Trophoblast cell (in vitro differentiated cells and primary cell): ENCODE measurements around the gene SPATS2.

Source experiments
- DNase-seq, 2 donors: peaks; one replicate each; pipeline ENCODE4 v3.0.0-alpha.2; 2016
- H2AFZ ChIP-seq: 2 replicates; pipeline ENCODE4 v1.6.1; 2013; ENCODE audit warnings: low read length, moderate library complexity, mild to moderate bottlenecking; ENCODE audit not compliant: insufficient read depth, poor library complexity
- H2AK5ac ChIP-seq: 2 replicates; pipeline ENCODE4 v1.6.1; 2013; ENCODE audit warnings: mild to moderate bottlenecking, low read length
- H2BK120ac ChIP-seq: 2 replicates; pipeline ENCODE4 v1.6.1; 2013; ENCODE audit warnings: low read length, mild to moderate bottlenecking, moderate library complexity; ENCODE audit not compliant: insufficient read depth, poor library complexity
- H2BK12ac ChIP-seq: 2 replicates; pipeline ENCODE4 v1.6.1; 2013; ENCODE audit warnings: mild to moderate bottlenecking, low read length, moderate library complexity
- H2BK5ac ChIP-seq: 2 replicates; pipeline ENCODE4 v1.6.1; 2013; ENCODE audit warnings: low read length, low read depth, moderate library complexity, mild to moderate bottlenecking; ENCODE audit not compliant: poor library complexity
- H3K14ac ChIP-seq: 2 replicates; pipeline ENCODE4 v1.6.1; 2013; ENCODE audit warnings: mild to moderate bottlenecking, low read length
- H3K18ac ChIP-seq: 2 replicates; pipeline ENCODE4 v1.6.1; 2013; ENCODE audit warnings: mild to moderate bottlenecking, low read length
- H3K23ac ChIP-seq: 2 replicates; pipeline ENCODE4 v1.6.1; 2013; ENCODE audit warnings: low read length
- H3K27ac ChIP-seq: 2 replicates; pipeline ENCODE4 v1.5.1; 2013; ENCODE audit warnings: low read depth, mild to moderate bottlenecking, inconsistent platforms, low read length, moderate library complexity
- H3K27me3 ChIP-seq: 2 replicates; pipeline ENCODE4 v1.6.1; 2013; ENCODE audit warnings: inconsistent platforms, mild to moderate bottlenecking, low read length, moderate library complexity; ENCODE audit not compliant: insufficient read depth
- H3K36me3 ChIP-seq, 2 experiments: 1 replicate in 1 of 2; 2 replicates in 1 of 2; pipeline ENCODE4 v1.6.1; 2013; ENCODE audit warnings: low read length in 2 of 2, mild to moderate bottlenecking in 2 of 2, moderate library complexity in 1 of 2; ENCODE audit not compliant: insufficient read depth in 2 of 2, control insufficient read depth in 1 of 2
- H3K4ac ChIP-seq: 2 replicates; pipeline ENCODE4 v1.6.1; 2013; ENCODE audit warnings: low read depth, mild to moderate bottlenecking, low read length, moderate library complexity
- H3K4me1 ChIP-seq, 2 experiments: 1 replicate in 1 of 2; 2 replicates in 1 of 2; pipeline ENCODE4 v1.6.1; 2013; ENCODE audit warnings: low read length in 2 of 2, mild to moderate bottlenecking in 2 of 2, moderate library complexity in 1 of 2; ENCODE audit not compliant: insufficient read depth in 2 of 2, control insufficient read depth in 1 of 2
- H3K4me2 ChIP-seq: 2 replicates; pipeline ENCODE4 v1.6.1; 2013; ENCODE audit warnings: inconsistent platforms, mild to moderate bottlenecking, low read length, moderate library complexity
- H3K4me3 ChIP-seq: 2 replicates; pipeline ENCODE4 v1.5.1; 2013; ENCODE audit warnings: mild to moderate bottlenecking, low read depth, low read length, inconsistent platforms
- H3K79me1 ChIP-seq: one replicate; pipeline ENCODE4 v1.6.1; 2013; ENCODE audit warnings: low read length
- H3K79me2 ChIP-seq: 2 replicates; pipeline ENCODE4 v1.6.1; 2013; ENCODE audit warnings: low read length, mild to moderate bottlenecking; ENCODE audit not compliant: control insufficient read depth, insufficient read depth, poor library complexity
- H3K9ac ChIP-seq: 2 replicates; pipeline ENCODE4 v1.6.1; 2013; ENCODE audit warnings: mild to moderate bottlenecking, low read length
- H3K9me3 ChIP-seq: 2 replicates; pipeline ENCODE4 v1.6.1; 2013; ENCODE audit warnings: low read depth, mild to moderate bottlenecking, control low read depth, inconsistent platforms, low read length; ENCODE audit not compliant: insufficient read depth
- H4K12ac ChIP-seq: 2 replicates; pipeline ENCODE4 v1.6.1; 2013; ENCODE audit warnings: low read depth, mild to moderate bottlenecking, low read length, moderate library complexity
- H4K8ac ChIP-seq: 2 replicates; pipeline ENCODE4 v1.6.1; 2013; ENCODE audit warnings: low read depth, mild to moderate bottlenecking, low read length, moderate library complexity
- H4K91ac ChIP-seq: one replicate; pipeline ENCODE4 v1.6.1; 2013; ENCODE audit warnings: low read depth, mild to moderate bottlenecking, low read length, moderate library complexity
- WGBS: extraction: QIAGEN DNeasy Blood & Tissue Kit; methylation state at CpG from one replicate; pipeline ENCODE4 v1.1.7; 2013; ENCODE audit warnings: missing lambda C conversion rate; ENCODE audit not compliant: insufficient read length, insufficient coverage; ENCODE audit errors: extremely low coverage; 5-methylcytosine and 5-hydroxymethylcytosine counted together

Gene SPATS2

DNA sequence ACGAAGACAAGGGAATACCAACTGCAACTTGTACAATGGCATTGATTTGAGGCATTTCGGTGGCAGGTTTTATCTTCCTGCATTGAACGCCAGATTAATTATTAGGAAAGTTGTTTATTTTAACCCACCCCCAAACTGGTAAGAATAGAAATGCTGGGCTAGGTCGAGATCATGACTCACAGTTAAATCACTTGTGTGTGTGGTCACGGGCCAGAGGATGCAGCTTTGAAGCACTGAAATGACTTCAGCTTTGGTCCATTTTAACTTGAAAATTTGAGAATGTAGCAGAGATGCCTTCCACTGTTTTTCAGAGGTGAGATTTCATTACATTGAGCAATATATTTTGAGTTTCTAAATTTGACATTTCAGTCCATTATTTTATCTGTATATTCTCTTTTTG, 148.0 kb downstream of the SPATS2 start:
- Histone ChIP-seq H2BK12ac (no peak overlapping the region), H4K91ac (no peak overlapping the region), H3K9me3 (no peaks in the 10 kb centered on the region), H4K8ac (no peak overlapping the region), H2AFZ (no peak overlapping the region), H3K79me2 (no peaks in the 10 kb centered on the region), H3K4me2 (no peak overlapping the region), H3K9ac (no peak overlapping the region), H3K79me1 (no peaks in the 10 kb centered on the region), H2AK5ac (no peak overlapping the region), H3K36me3 (peaks cover 0 to 7% of the 10 kb centered on the region in 2 experiments), H2BK120ac (no peak overlapping the region), H3K27ac (no peak overlapping the region), H2BK5ac (no peak overlapping the region), H3K27me3 (no peaks in the 10 kb centered on the region), H3K14ac (no peak overlapping the region), H3K4ac (no peak overlapping the region), H3K4me1 (no peaks in the 10 kb centered on the region), H3K23ac (no peak overlapping the region), H3K18ac (no peak overlapping the region), H3K4me3 (no peak overlapping the region), H4K12ac (no peak overlapping the region)
- WGBS = no CpG with 5 or more reads among the region's 5 CpGs
- DNase-seq = no peak

DNA sequence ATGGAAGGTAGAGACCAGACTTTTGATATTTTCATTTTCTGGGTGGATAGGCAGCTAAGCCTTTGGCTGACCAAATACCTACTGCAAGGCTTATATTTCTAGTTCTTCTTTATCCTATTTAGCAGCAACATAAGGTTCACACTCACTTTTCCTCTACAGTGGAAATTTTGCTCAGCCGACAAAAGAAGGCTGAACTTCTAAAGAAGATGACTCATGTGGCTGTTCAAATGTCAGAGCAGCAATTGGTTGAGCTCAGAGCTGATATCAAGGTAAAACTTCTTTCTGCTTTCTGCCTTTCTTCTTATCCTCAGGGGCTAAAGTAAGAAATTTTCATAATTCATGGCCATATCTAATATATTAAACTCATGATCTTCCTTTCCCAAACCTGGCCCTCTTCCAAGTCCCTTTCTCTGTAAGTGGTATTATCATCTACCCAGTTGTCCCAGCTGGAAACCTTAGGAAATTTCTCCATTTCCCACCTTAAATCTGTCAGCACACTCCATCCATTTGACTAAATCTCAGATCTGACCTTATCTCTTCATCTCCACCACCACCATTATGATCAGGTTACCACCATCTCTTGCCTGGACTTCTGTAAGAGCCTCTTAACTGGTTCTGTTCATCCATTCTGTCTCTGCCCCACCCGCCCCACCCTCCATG, 151.8 kb downstream of the SPATS2 start:
- Histone ChIP-seq H3K4me3 (no peak overlapping the region), H3K79me2 (no peaks in the 10 kb centered on the region), H2BK12ac (no peak overlapping the region), H3K4me1 (no peaks in the 10 kb centered on the region), H3K23ac (no peak overlapping the region), H3K14ac (no peak overlapping the region), H2AFZ (no peak overlapping the region), H3K79me1 (no peaks in the 10 kb centered on the region), H3K9ac (no peak overlapping the region), H2BK120ac (no peak overlapping the region), H3K4me2 (no peak overlapping the region), H3K27me3 (no peaks in the 10 kb centered on the region), H2AK5ac (no peak overlapping the region), H4K91ac (no peak overlapping the region), H4K8ac (no peak overlapping the region), H3K9me3 (no peaks in the 10 kb centered on the region), H2BK5ac (no peak overlapping the region), H4K12ac (no peak overlapping the region), H3K36me3 (peaks cover 7 to 8% of the 10 kb centered on the region in 2 experiments), H3K27ac (no peak overlapping the region), H3K18ac (no peak overlapping the region), H3K4ac (no peak overlapping the region)
- no CpG with 5 or more reads among the region's 2 CpGs for WGBS
- no peak for DNase-seq

- Histone ChIP-seq H3K4me2 (no peak overlapping the region), H3K27me3 (no peaks in the 10 kb centered on the region), H3K14ac (no peak overlapping the region), H4K91ac (no peak overlapping the region), H3K9ac (no peak overlapping the region), H2BK12ac (no peak overlapping the region), H3K18ac (no peak overlapping the region), H3K4ac (no peak overlapping the region), H3K27ac (no peak overlapping the region), H3K36me3 (peaks cover 8 to 9% of the 10 kb centered on the region in 2 experiments), H2BK5ac (no peak overlapping the region), H3K79me2 (no peaks in the 10 kb centered on the region), H3K9me3 (no peaks in the 10 kb centered on the region), H3K79me1 (no peaks in the 10 kb centered on the region), H3K4me3 (no peak overlapping the region), H4K12ac (no peak overlapping the region), H2BK120ac (no peak overlapping the region), H3K4me1 (no peaks in the 10 kb centered on the region), H4K8ac (no peak overlapping the region), H2AFZ (no peak overlapping the region), H2AK5ac (no peak overlapping the region), H3K23ac (no peak overlapping the region)
- no peak for DNase-seq
- no CpG with 5 or more reads among the region's 5 CpGs for WGBS
Measured at GRCh38 chr12:49519574-49519936, 152.3 kb downstream of the SPATS2 start.

GRCh38 chr12:49521389-49521788, 154.1 kb downstream of the SPATS2 start:
- Histone ChIP-seq H2BK12ac (no peak overlapping the region), H2AK5ac (no peak overlapping the region), H4K91ac (no peak overlapping the region), H3K79me2 (no peaks in the 10 kb centered on the region), H3K4me1 (no peaks in the 10 kb centered on the region), H3K4me2 (no peak overlapping the region), H3K27me3 (no peaks in the 10 kb centered on the region), H3K4ac (no peak overlapping the region), H2AFZ (no peak overlapping the region), H2BK5ac (no peak overlapping the region), H3K14ac (no peak overlapping the region), H2BK120ac (no peak overlapping the region), H3K9me3 (no peaks in the 10 kb centered on the region), H4K8ac (no peak overlapping the region), H3K27ac (no peak overlapping the region), H4K12ac (no peak overlapping the region), H3K18ac (no peak overlapping the region), H3K79me1 (no peaks in the 10 kb centered on the region), H3K4me3 (no peak overlapping the region), H3K9ac (no peak overlapping the region), H3K23ac (no peak overlapping the region), H3K36me3 (peaks cover 18 to 20% of the 10 kb centered on the region in 2 experiments)
- WGBS = no CpG with 5 or more reads among the region's 4 CpGs
- no peak for DNase-seq
